Measurements from ENCODE around the gene PNMT. TPM values are rescaled to one million over a fixed set of nuclear protein-coding genes. Genes with fewer than 3 reads are reported as not detected.
"Not testable (repeated sequence)": the region's sequence is repeated elsewhere in the genome, so short reads cannot be mapped to it uniquely, and the experiment has no call there.

PNMT gene
- polyA plus RNA-seq, 3 donors: 3.0 to 3.9 (median 3.3) TPM

DNA sequence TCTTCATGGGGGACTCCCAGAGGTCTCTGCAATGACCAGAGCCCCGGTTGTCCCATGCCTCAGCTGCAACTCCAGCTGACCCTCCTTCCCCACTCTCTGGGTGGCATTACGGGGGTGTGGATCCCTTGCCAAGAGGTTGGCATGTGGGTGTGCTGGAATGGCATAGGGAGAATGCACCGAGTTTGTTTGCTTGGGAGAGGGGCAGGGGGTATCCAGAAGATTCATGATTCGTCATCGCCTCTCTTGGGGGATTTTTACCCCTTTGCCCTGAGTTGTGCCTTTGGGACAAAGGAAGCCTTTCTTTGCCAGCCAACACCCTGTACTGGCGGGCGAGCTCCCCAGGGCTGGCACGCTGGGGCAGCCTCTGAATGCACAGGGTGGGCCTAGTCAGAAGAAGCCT is 38.1 kb downstream of the PNMT start:
- DNase-seq: no peak

GRCh38 chr17:39706921-39707337 is 38.7 kb downstream of the PNMT start:
- DNase-seq: no peak

GRCh38 chr17:39709319-39709997 is 41.2 kb downstream of the PNMT start:
- no peak for DNase-seq

- DNase-seq: no peak
Measured at GRCh38 chr17:39709998-39710964, 42.0 kb downstream of the PNMT start.

GRCh38 chr17:39711071-39711470 is 42.8 kb downstream of the PNMT start:
- DNase-seq: not testable (repeated sequence)

DNA sequence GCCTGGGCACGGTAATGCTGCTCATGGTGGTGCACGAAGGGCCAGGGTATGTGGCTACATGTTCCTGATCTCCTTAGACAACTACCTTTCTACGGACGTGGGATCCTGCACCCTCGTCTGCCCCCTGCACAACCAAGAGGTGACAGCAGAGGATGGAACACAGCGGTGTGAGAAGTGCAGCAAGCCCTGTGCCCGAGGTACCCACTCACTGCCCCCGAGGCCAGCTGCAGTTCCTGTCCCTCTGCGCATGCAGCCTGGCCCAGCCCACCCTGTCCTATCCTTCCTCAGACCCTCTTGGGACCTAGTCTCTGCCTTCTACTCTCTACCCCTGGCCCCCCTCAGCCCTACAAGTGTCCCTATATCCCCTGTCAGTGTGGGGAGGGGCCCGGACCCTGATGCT is 43.6 kb downstream of the PNMT start:
- DNase-seq: no peak

DNA sequence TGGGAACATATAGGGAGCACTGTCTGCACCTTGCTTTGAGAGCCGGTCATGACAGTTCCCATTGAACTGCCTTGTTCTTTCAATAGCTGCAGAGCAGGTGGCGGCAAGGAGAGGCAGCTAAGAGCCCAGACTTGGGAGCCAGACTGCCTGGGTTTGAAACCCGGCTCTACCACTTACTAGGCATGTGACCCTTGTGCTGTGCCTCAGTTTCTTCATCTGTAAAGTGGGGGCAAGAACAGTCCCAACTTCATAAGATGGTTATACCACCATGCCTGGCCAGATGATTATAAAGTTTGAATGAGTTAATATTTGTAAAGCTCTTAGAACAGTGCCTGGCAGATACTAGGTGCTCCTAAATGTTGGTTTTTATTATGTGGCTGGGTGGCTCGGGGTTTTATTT is 46.0 kb downstream of the PNMT start:
- DNase-seq: no peak

- no peak for DNase-seq
Measured at GRCh38 chr17:39715375-39716072, 47.3 kb downstream of the PNMT start.

- no peak for DNase-seq
Measured at GRCh38 chr17:39716073-39716818, 48.0 kb downstream of the PNMT start.

GRCh38 chr17:39716879-39717536 is 48.8 kb downstream of the PNMT start:
- DNase-seq: no peak

- no peak for DNase-seq
Measured at GRCh38 chr17:39717660-39718059, 49.4 kb downstream of the PNMT start.

DNA sequence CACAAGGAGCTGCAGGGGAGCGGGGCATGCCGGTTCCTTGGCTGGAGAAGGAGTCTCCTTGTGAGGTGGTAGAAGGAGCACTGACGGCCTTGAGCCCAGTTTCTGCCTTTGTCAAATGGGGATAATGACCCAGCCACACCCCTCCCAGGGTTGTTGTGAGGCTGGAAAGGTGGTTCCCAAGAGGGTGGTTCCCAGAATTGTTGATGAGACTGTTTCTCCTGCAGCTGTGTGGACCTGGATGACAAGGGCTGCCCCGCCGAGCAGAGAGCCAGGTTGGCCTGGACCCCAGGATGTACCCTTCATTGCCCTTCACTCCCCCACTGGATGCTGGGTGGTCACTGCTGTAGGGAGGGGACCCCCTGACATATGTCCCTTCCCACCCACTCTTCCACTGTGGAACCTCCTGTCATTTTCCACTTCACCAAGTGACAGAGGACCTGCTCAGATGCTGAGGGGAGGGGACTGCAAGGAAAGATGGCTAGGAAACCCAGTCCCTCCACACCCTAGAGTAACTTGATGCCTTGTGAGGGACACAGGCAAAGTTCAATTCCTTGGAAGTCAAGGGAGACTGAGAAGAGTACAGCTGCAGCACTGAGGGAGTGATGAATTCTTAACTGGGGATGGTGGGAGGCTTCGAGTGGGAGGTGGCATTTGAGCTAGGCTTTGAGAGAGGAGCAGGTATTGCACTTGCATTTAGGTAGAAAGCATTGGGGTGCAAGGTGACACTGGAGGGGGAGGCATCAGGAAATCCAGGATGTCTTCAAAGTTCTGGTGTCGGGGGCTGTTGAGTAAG is 51.5 kb downstream of the PNMT start:
- DNase-seq: no peak

Other genes with a start within 250 kb of the PNMT start
- 10 to 100 TPM; 48.7 to 54.4 (median 53.5) TPM for gene MED1, start 217.2 kb upstream of the PNMT start, polyA plus RNA-seq (ENCODE audit: insufficient read length in 3 of 3)
- 10 to 100 TPM; 44.6 to 68.6 (median 64.7) TPM for gene CDK12, start 207.0 kb upstream of the PNMT start, polyA plus RNA-seq (ENCODE audit: insufficient read length in 3 of 3)
- gene NEUROD2, start 60.5 kb upstream of the PNMT start, polyA plus RNA-seq (ENCODE audit: insufficient read length in 3 of 3): under 1 TPM; 0.01 to 0.06 (median 0.04) TPM
- 10 to 100 TPM in 2 of 3 donors, 1 to 10 TPM in 1; 9.1 to 13.6 (median 12.2) TPM for gene PPP1R1B, start 41.5 kb upstream of the PNMT start, polyA plus RNA-seq (ENCODE audit: insufficient read length in 3 of 3)
- gene STARD3, start 31.3 kb upstream of the PNMT start, polyA plus RNA-seq (ENCODE audit: insufficient read length in 3 of 3): 10 to 100 TPM; 49.1 to 54.7 (median 54.3) TPM
- gene TCAP, start 3.1 kb upstream of the PNMT start, polyA plus RNA-seq (ENCODE audit: insufficient read length in 3 of 3): 1 to 10 TPM; 1.5 to 2.0 (median 1.9) TPM
- gene PGAP3, start 19.6 kb downstream of the PNMT start, polyA plus RNA-seq (ENCODE audit: insufficient read length in 3 of 3): 10 to 100 TPM; 37.4 to 48.6 (median 43.6) TPM
- gene ERBB2, start 31.6 kb downstream of the PNMT start, polyA plus RNA-seq (ENCODE audit: insufficient read length in 3 of 3): 100 to 1,000 TPM; 178 to 214 (median 210) TPM
- 10 to 100 TPM; 33.6 to 36.8 (median 35.9) TPM for gene MIEN1, start 62.1 kb downstream of the PNMT start, polyA plus RNA-seq (ENCODE audit: insufficient read length in 3 of 3)
- gene GRB7, start 69.5 kb downstream of the PNMT start, polyA plus RNA-seq (ENCODE audit: insufficient read length in 3 of 3): 10 to 100 TPM; 38.0 to 56.5 (median 53.2) TPM
- gene IKZF3, start 195.9 kb downstream of the PNMT start, polyA plus RNA-seq (ENCODE audit: insufficient read length in 3 of 3): under 1 TPM; 0.23 to 0.33 (median 0.30) TPM
- not detected for gene ZPBP2, start 199.7 kb downstream of the PNMT start, polyA plus RNA-seq (ENCODE audit: insufficient read length in 3 of 3)

Data from renal pelvis (tissue), 4 donors.